Caco-2 (cell line): ENCODE measurements around the gene SETX. TPM values are rescaled to one million over a fixed set of nuclear protein-coding genes. Genes with fewer than 3 reads are reported as not detected.

Experiments used
- BruUV-seq: library from RNA; stranded (reverse); fragments of 400-500 nt; replicated peaks from 2 replicates; lab custom pipeline; 2021; lab: Mats Ljungman, UMichigan
- CTCF ChIA-PET: fragments of 300-600 bp; sonication (Branson Sonifier 250); formaldehyde crosslinking; loops from one replicate; lab custom pipeline; 2022; ENCODE audit warnings: antibody characterized with exemption; lab: Charles Lee
- POLR2A ChIA-PET: fragments of 300-600 bp; sonication (Branson Sonifier 250); formaldehyde crosslinking; loops from one replicate; lab custom pipeline; 2022; ENCODE audit warnings: antibody characterized with exemption; lab: Charles Lee
- DNase-seq, 2 experiments: peaks; one replicate each; pipeline versions ENCODE4 v3.0.0 to v3.0.0-alpha.2; 2020 to 2022
- H3K27me3 ChIP-seq: replicated peaks from 2 replicates; pipeline ENCODE4 v1.6.0; 2011; ENCODE audit warnings: low read length; ENCODE audit not compliant: control insufficient read depth, insufficient read depth
- H3K36me3 ChIP-seq: 2 replicates; pipeline ENCODE4 v1.5.1; 2011; ENCODE audit warnings: low read length; ENCODE audit not compliant: control insufficient read depth, insufficient read depth
- H3K4me1 ChIP-seq: fragments of 250-450 bp; sonication (Bioruptor Pico); 2 replicates; pipeline ENCODE4 v1.5.1; 2020; ENCODE audit warnings: mild to moderate bottlenecking
- H3K4me3 ChIP-seq: 2 replicates; pipeline ENCODE4 v1.5.1; 2011; ENCODE audit warnings: low read depth, mild to moderate bottlenecking, control low read depth, low read length
- H3K9me3 ChIP-seq: fragments of 250-450 bp; sonication (Bioruptor Pico); 2 replicates; pipeline ENCODE4 v1.5.1; 2020; ENCODE audit warnings: mild to moderate bottlenecking, moderate library complexity
- H3K27ac Mint-ChIP-seq: one replicate; pipeline ENCODE4 v1.8.0; 2022; ENCODE audit warnings: mixed read lengths; ENCODE audit not compliant: unreplicated experiment
- H3K27me3 Mint-ChIP-seq: one replicate; pipeline ENCODE4 v1.8.0; 2022; ENCODE audit warnings: mixed read lengths; ENCODE audit not compliant: insufficient read depth, unreplicated experiment
- H3K36me3 Mint-ChIP-seq: one replicate; pipeline ENCODE4 v1.8.0; 2022; ENCODE audit warnings: mild to moderate bottlenecking, mixed read lengths; ENCODE audit not compliant: insufficient read depth, unreplicated experiment
- H3K4me1 Mint-ChIP-seq: one replicate; pipeline ENCODE4 v1.8.0; 2022; ENCODE audit warnings: low read depth, mixed read lengths; ENCODE audit not compliant: unreplicated experiment
- H3K4me3 Mint-ChIP-seq: one replicate; pipeline ENCODE4 v1.8.0; 2022; ENCODE audit warnings: mild to moderate bottlenecking, moderate library complexity, mixed read lengths; ENCODE audit not compliant: unreplicated experiment
- H3K9me3 Mint-ChIP-seq: one replicate; pipeline ENCODE4 v1.8.0; 2022; ENCODE audit warnings: mixed read lengths; ENCODE audit not compliant: unreplicated experiment
- CTCF ChIP-seq, 2 experiments: fragments of 200-600 bp in 1 of 2; IDR thresholded peaks; 1 replicate in 1 of 2; 2 replicates in 1 of 2; pipeline versions ENCODE4 v1.5.1 to v1.8.0; 2011 to 2022; ENCODE audit warnings: antibody characterized with exemption in 1 of 2, control low read depth in 1 of 2, inconsistent platforms in 1 of 2, low read depth in 1 of 2, low read length in 1 of 2, mild to moderate bottlenecking in 1 of 2, moderate library complexity in 1 of 2; ENCODE audit not compliant: insufficient read depth in 1 of 2, severe bottlenecking in 1 of 2, unreplicated experiment in 1 of 2
- intact Hi-C: fragments of 100-400 bp; cut with micrococcal nuclease; formaldehyde crosslinking; loops from one replicate; pipeline ENCODE4 v1.10.0; 2022; ENCODE audit not compliant: unreplicated experiment
- total RNA-seq: library from RNA; stranded (reverse); gene quantifications from 2 replicates; pipeline ENCODE4 v1.2.3, GENCODE V29; 2022

SETX gene
- total RNA-seq, 1 experiment from 2014 or later = 31.1 TPM

GRCh38 chr9:132249123-132249522 is 105.7 kb downstream of the SETX start:
- POLR2A ChIA-PET = no interaction called here
- CTCF ChIA-PET = no interaction called here
- H3K9me3 ChIP-seq = peaks cover 6% of the 10 kb centered on the region; the same call in 1 of the 2 replicates
- TF ChIP-seq CTCF (IDR thresholded peaks at IDR 0.05; ENCODE audit: insufficient read depth in 1 of 2, low read depth in 1 of 2, low read length in 1 of 2, severe bottlenecking in 1 of 2, unreplicated experiment in 1 of 2) = no peak
- H3K27me3 ChIP-seq = no peaks in the 10 kb centered on the region
- no peaks in the 10 kb centered on the region for H3K36me3 ChIP-seq
- no peaks in the 10 kb centered on the region for H3K4me1 Mint-ChIP-seq
- H3K4me3 Mint-ChIP-seq = no peak overlapping the region
- H3K36me3 Mint-ChIP-seq = no peaks in the 10 kb centered on the region
- H3K4me3 ChIP-seq = no peak overlapping the region
- no peaks in the 10 kb centered on the region for H3K4me1 ChIP-seq
- no peak for DNase-seq
- H3K27me3 Mint-ChIP-seq = peaks cover 5% of the 10 kb centered on the region
- no peaks in the 10 kb centered on the region for H3K9me3 Mint-ChIP-seq
- intact Hi-C loops = no loop called here
- H3K27ac Mint-ChIP-seq = no peak overlapping the region
- no TSS peak for BruUV-seq

- Mint-ChIP-seq H3K4me3 (no peak overlapping the region), H3K27ac (no peak overlapping the region), H3K9me3 (no peaks in the 10 kb centered on the region), H3K36me3 (no peaks in the 10 kb centered on the region), H3K27me3 (peaks cover 11% of the 10 kb centered on the region), H3K4me1 (no peaks in the 10 kb centered on the region)
- intact Hi-C loops = no loop called here
- no TSS peak for BruUV-seq
- no peak for DNase-seq
- H3K27me3 ChIP-seq = no peaks in the 10 kb centered on the region
- no peaks in the 10 kb centered on the region for H3K36me3 ChIP-seq
- no peak for TF ChIP-seq CTCF (IDR thresholded peaks at IDR 0.05; ENCODE audit: insufficient read depth in 1 of 2, low read depth in 1 of 2, low read length in 1 of 2, severe bottlenecking in 1 of 2, unreplicated experiment in 1 of 2)
- no peaks in the 10 kb centered on the region for H3K4me1 ChIP-seq
- POLR2A ChIA-PET = no interaction called here
- H3K4me3 ChIP-seq = no peak overlapping the region
- CTCF ChIA-PET = no interaction called here
- peaks cover 6% of the 10 kb centered on the region; the same call in 1 of the 2 replicates for H3K9me3 ChIP-seq
Observed at GRCh38 chr9:132247942-132248341, 106.8 kb downstream of the SETX start.

- no peak for TF ChIP-seq CTCF (IDR thresholded peaks at IDR 0.05; ENCODE audit: insufficient read depth in 1 of 2, low read depth in 1 of 2, low read length in 1 of 2, severe bottlenecking in 1 of 2, unreplicated experiment in 1 of 2)
- no peak overlapping the region for H3K4me3 ChIP-seq
- no TSS peak for BruUV-seq
- Mint-ChIP-seq H3K4me3 (no peak overlapping the region), H3K9me3 (no peaks in the 10 kb centered on the region), H3K27ac (no peak overlapping the region), H3K27me3 (peaks cover 14% of the 10 kb centered on the region), H3K4me1 (peaks cover 6% of the 10 kb centered on the region), H3K36me3 (no peaks in the 10 kb centered on the region)
- H3K4me1 ChIP-seq = peaks cover 4% of the 10 kb centered on the region; the same call in 1 of the 2 replicates
- H3K27me3 ChIP-seq = no peaks in the 10 kb centered on the region
- DNase-seq = no peak
- no peaks in the 10 kb centered on the region for H3K36me3 ChIP-seq
- CTCF ChIA-PET = interaction anchor here (1.0 kb wide), 1 partner anchor 9 kb away, joined by 6 read pairs; no protein-coding TSS in a partner anchor
- POLR2A ChIA-PET = no interaction called here
- intact Hi-C loops = no loop called here
- no peaks in the 10 kb centered on the region for H3K9me3 ChIP-seq
Observed at GRCh38 chr9:132245465-132245864, 109.3 kb downstream of the SETX start.
